IMR-90 (cell line): ENCODE measurements around the gene SCD. TPM values are rescaled to one million over a fixed set of nuclear protein-coding genes. Genes with fewer than 3 reads are reported as not detected.

Source experiments
- ATAC-seq: fragments of 200-7000 bp; cut with Tn5 transposase; 2 replicates; pipeline ENCODE4 v1.9.1; 2020; ENCODE audit warnings: low read depth, mild to moderate bottlenecking, moderate library complexity
- BruUV-seq: library from RNA; stranded (reverse); fragments of 400-500 nt; replicated peaks from 2 replicates; lab custom pipeline; 2021; lab: Mats Ljungman, UMichigan
- CTCF ChIA-PET: fragments of 300-600 bp; formaldehyde crosslinking; extraction: SDS; loops from one replicate; lab custom pipeline; 2021; ENCODE audit warnings: antibody characterized with exemption; lab: Yijun Ruan, JAX
- POLR2A ChIA-PET: fragments of 300-600 bp; sonication (Branson Sonifier 250); formaldehyde crosslinking; loops from one replicate; lab custom pipeline; 2022; ENCODE audit warnings: antibody characterized with exemption; ENCODE audit not compliant: unreplicated experiment; lab: Charles Lee
- DNase-seq: peaks from one replicate; pipeline ENCODE4 v3.0.0; 2013
- H2AFZ ChIP-seq: replicated peaks from 2 replicates; pipeline ENCODE3; 2013; ENCODE audit warnings: low read length, mild to moderate bottlenecking; ENCODE audit not compliant: poor library complexity
- H2AK5ac ChIP-seq: 2 replicates; pipeline ENCODE4 v1.6.1; 2013; ENCODE audit warnings: low read depth, low read length, inconsistent platforms
- H2AK9ac ChIP-seq: replicated peaks from 2 replicates; pipeline ENCODE3; 2013; ENCODE audit warnings: mild to moderate bottlenecking, low read depth, low read length, moderate library complexity; ENCODE audit not compliant: poor library complexity
- H2BK120ac ChIP-seq: 2 replicates; pipeline ENCODE4 v1.6.1; 2013; ENCODE audit warnings: low read depth, low read length, inconsistent platforms
- H2BK15ac ChIP-seq: 3 replicates; pipeline ENCODE4 v1.6.1; 2013; ENCODE audit warnings: low read depth, low read length, inconsistent platforms
- H2BK20ac ChIP-seq: 2 replicates; pipeline ENCODE4 v1.6.1; 2013; ENCODE audit warnings: low read depth, mild to moderate bottlenecking, inconsistent platforms, low read length, moderate library complexity
- H2BK5ac ChIP-seq: 2 replicates; pipeline ENCODE4 v1.6.1; 2013; ENCODE audit warnings: mild to moderate bottlenecking, low read depth, low read length, inconsistent platforms; ENCODE audit not compliant: poor library complexity, severe bottlenecking
- H3K14ac ChIP-seq: replicated peaks from 2 replicates; pipeline ENCODE4 v1.6.1; 2013; ENCODE audit warnings: low read depth, low read length, inconsistent platforms
- H3K18ac ChIP-seq: 2 replicates; pipeline ENCODE4 v1.6.1; 2013; ENCODE audit warnings: low read depth, low read length, control low read depth
- H3K23ac ChIP-seq: 2 replicates; pipeline ENCODE4 v1.6.1; 2013; ENCODE audit warnings: low read depth, low read length, inconsistent platforms
- H3K27ac ChIP-seq: 2 replicates; pipeline ENCODE4 v1.5.1; 2013; ENCODE audit warnings: mild to moderate bottlenecking, control low read depth, low read length; ENCODE audit not compliant: insufficient read depth
- H3K27me3 ChIP-seq: 2 replicates; pipeline ENCODE4 v1.6.1; 2013; ENCODE audit warnings: low read length; ENCODE audit not compliant: control insufficient read depth, insufficient read depth
- H3K36me3 ChIP-seq: 2 replicates; pipeline ENCODE4 v1.6.1; 2013; ENCODE audit warnings: low read length, mixed read lengths; ENCODE audit not compliant: control insufficient read depth, insufficient read depth
- H3K4ac ChIP-seq: 2 replicates; pipeline ENCODE4 v1.6.1; 2013; ENCODE audit warnings: low read depth, low read length, inconsistent platforms
- H3K4me1 ChIP-seq: 2 replicates; pipeline ENCODE4 v1.6.1; 2013; ENCODE audit warnings: low read length, mixed read lengths; ENCODE audit not compliant: control insufficient read depth, insufficient read depth
- H3K4me2 ChIP-seq: 2 replicates; pipeline ENCODE4 v1.6.1; 2013; ENCODE audit warnings: low read depth, mild to moderate bottlenecking, control low read depth, low read length, moderate library complexity
- H3K4me3 ChIP-seq: 2 replicates; pipeline ENCODE4 v1.5.1; 2013; ENCODE audit warnings: low read depth, mild to moderate bottlenecking, control low read depth, low read length, moderate library complexity; ENCODE audit not compliant: insufficient read depth
- H3K56ac ChIP-seq: 2 replicates; pipeline ENCODE4 v1.6.1; 2013; ENCODE audit warnings: low read length, inconsistent platforms; ENCODE audit not compliant: insufficient read depth; ENCODE audit errors: extremely low read depth
- H3K79me1 ChIP-seq, 2 experiments: 2 replicates each; pipeline ENCODE4 v1.6.1; 2013; ENCODE audit warnings: low read length in 2 of 2, inconsistent platforms in 1 of 2, low read depth in 1 of 2
- H3K9ac ChIP-seq: 2 replicates; pipeline ENCODE4 v1.6.1; 2013; ENCODE audit warnings: low read depth, low read length, control low read depth
- H3K9me1 ChIP-seq: 2 replicates; pipeline ENCODE4 v1.6.1; 2013; ENCODE audit warnings: low read length, inconsistent platforms; ENCODE audit not compliant: insufficient read depth
- H3K9me3 ChIP-seq: 2 replicates; pipeline ENCODE4 v1.6.1; 2013; ENCODE audit warnings: low read length; ENCODE audit not compliant: control insufficient read depth, insufficient read depth
- H4K20me1 ChIP-seq: 2 replicates; pipeline ENCODE4 v1.6.1; 2013; ENCODE audit warnings: low read length, inconsistent platforms; ENCODE audit not compliant: insufficient read depth
- H4K5ac ChIP-seq: 2 replicates; pipeline ENCODE4 v1.6.1; 2013; ENCODE audit warnings: mild to moderate bottlenecking, low read depth, low read length, control low read depth
- H4K8ac ChIP-seq, 2 experiments: 2 replicates each; pipeline ENCODE4 v1.6.1; 2013; ENCODE audit warnings: low read depth in 2 of 2, low read length in 2 of 2, control low read depth in 1 of 2, inconsistent platforms in 1 of 2
- H4K91ac ChIP-seq: 2 replicates; pipeline ENCODE4 v1.6.1; 2013; ENCODE audit warnings: low read depth, low read length, inconsistent platforms; ENCODE audit not compliant: insufficient read depth
- CEBPB ChIP-seq: IDR thresholded peaks from 2 replicates; pipeline ENCODE4 v1.6.1; 2012; ENCODE audit warnings: low read depth, low read length, improper control_type of control experiment
- CHD1 ChIP-seq: IDR thresholded peaks from 2 replicates; pipeline ENCODE4 v1.6.1; 2012; ENCODE audit warnings: low read depth, low read length, improper control_type of control experiment
- MAFK ChIP-seq: IDR thresholded peaks from 2 replicates; pipeline ENCODE4 v1.6.1; 2012; ENCODE audit warnings: low read depth, low read length, improper control_type of control experiment
- MAZ ChIP-seq: IDR thresholded peaks from 2 replicates; pipeline ENCODE4 v1.6.1; 2012; ENCODE audit warnings: low read depth, mild to moderate bottlenecking, low read length, improper control_type of control experiment, moderate library complexity, borderline replicate concordance
- MXI1 ChIP-seq: IDR thresholded peaks from 2 replicates; pipeline ENCODE4 v1.6.1; 2012; ENCODE audit warnings: low read depth, mild to moderate bottlenecking, low read length, moderate library complexity, borderline replicate concordance
- POLR2A ChIP-seq: IDR thresholded peaks from 2 replicates; pipeline ENCODE4 v1.6.1; 2012; ENCODE audit warnings: mild to moderate bottlenecking, low read depth, low read length
- RCOR1 ChIP-seq: IDR thresholded peaks from 2 replicates; pipeline ENCODE4 v1.6.1; 2012; ENCODE audit warnings: mild to moderate bottlenecking, low read length, improper control_type of control experiment; ENCODE audit not compliant: insufficient replicate concordance
- RFX5 ChIP-seq: IDR thresholded peaks from 2 replicates; pipeline ENCODE4 v1.8.0; 2012; ENCODE audit warnings: low read depth, mild to moderate bottlenecking, low read length, moderate library complexity
- WGBS, 2 experiments: methylation state at CpG; one replicate each; pipeline versions ENCODE4 v1.1.5 to v1.1.7; 2013; ENCODE audit warnings: missing lambda C conversion rate in 2 of 2; ENCODE audit not compliant: insufficient read length in 1 of 2; ENCODE audit errors: extremely low coverage in 2 of 2; 5-methylcytosine and 5-hydroxymethylcytosine counted together
- dilution Hi-C: fragments of 300-500 bp; cut with HindIII; formaldehyde crosslinking; loops from one replicate; pipeline ENCODE4 v1.14.3; 2018; ENCODE audit warnings: low sequenced_read_pairs; ENCODE audit not compliant: unreplicated experiment
- in situ Hi-C: fragments of 300-500 bp; cut with MboI; formaldehyde crosslinking; loops from 3 replicates; pipeline ENCODE4 v1.14.3; 2019; ENCODE audit warnings: low sequenced_read_pairs, inconsistent platforms, mixed read lengths
- intact Hi-C: fragments of 100-400 bp; cut with micrococcal nuclease; formaldehyde crosslinking; loops from 2 replicates; pipeline ENCODE4 v1.10.0; 2022
- polyA plus RNA-seq, 3 experiments: library from polyadenylated mRNA; depleted of rRNA; stranded (reverse); fragments of >200 nt; gene quantifications; 2 replicates each; pipeline ENCODE4 v1.2.3, GENCODE V29; 2012; ENCODE audit warnings: low replicate concordance in 1 of 3
- total RNA-seq: library from RNA; depleted of rRNA; stranded (reverse); fragments of >200 nt; gene quantifications from 2 replicates; pipeline ENCODE4 v1.2.3, GENCODE V29; 2012
- TF ChIP-seq, protein P1 (sequence below): conservative IDR thresholded peaks from 2 replicates; pipeline ENCODE4 v1.5.1; 2012; ENCODE audit warnings: mild to moderate bottlenecking, low read depth, low read length, improper control_type of control experiment
- TF ChIP-seq, protein P2 (sequence below): fragments of 150-350 bp; IDR thresholded peaks from 2 replicates; pipeline ENCODE4 v1.6.1; 2016; ENCODE audit warnings: low read depth, mild to moderate bottlenecking, low read length, moderate library complexity, borderline replicate concordance
- TF ChIP-seq, protein P3 (sequence below): fragments of 150-350 bp; IDR thresholded peaks from 2 replicates; pipeline ENCODE4 v1.6.1; 2017; ENCODE audit warnings: mild to moderate bottlenecking, antibody characterized with exemption, low read length, low read depth

SCD gene
- total and polyA plus RNA-seq, 2 of the 4 experiments (the other 2 are of a cell fraction), result 50.7 to 65.1 TPM

DNA sequence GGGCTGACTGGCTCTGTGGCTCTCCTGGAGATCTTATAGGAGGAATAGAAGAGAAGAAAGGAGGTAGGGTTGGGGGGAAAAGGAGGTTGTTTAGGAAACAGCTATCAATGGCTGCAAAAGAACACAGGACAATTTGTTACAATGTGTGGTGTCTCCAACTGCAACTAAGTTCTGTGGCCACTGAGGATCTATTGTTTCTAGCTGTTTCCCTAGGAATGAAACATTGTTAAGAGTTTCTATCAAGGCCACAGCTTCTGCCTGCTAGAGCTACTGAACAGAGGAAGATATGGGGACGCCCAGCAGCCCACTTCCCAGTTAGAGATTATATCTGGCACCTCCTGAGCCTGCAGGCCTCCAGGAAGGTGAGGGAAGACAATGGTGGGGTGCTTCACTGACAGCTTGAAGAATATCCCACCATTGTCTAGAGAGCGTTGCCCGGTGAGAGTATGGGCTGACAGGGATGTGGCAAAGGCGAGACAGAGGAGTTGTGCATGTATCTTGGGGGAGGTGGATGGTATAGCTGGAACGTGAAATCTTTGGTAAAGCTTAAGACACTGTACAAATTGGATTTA is 4.0 kb downstream of the SCD start:
- WGBS, 2 experiments, result 95% methylated on average over 4 of the region's 5 CpGs; no CpG with 5 or more reads in 1 of the 2 experiments
- H2AK5ac ChIP-seq, result no peak overlapping the region
- no peak overlapping the region for H4K91ac ChIP-seq
- no peaks in the 10 kb centered on the region for H3K27me3 ChIP-seq
- DNase-seq, result no peak
- H3K9ac ChIP-seq, result no peak overlapping the region
- no peak overlapping the region for H2AK9ac ChIP-seq
- no peak overlapping the region for H3K4ac ChIP-seq
- TF ChIP-seq, protein P1, sequence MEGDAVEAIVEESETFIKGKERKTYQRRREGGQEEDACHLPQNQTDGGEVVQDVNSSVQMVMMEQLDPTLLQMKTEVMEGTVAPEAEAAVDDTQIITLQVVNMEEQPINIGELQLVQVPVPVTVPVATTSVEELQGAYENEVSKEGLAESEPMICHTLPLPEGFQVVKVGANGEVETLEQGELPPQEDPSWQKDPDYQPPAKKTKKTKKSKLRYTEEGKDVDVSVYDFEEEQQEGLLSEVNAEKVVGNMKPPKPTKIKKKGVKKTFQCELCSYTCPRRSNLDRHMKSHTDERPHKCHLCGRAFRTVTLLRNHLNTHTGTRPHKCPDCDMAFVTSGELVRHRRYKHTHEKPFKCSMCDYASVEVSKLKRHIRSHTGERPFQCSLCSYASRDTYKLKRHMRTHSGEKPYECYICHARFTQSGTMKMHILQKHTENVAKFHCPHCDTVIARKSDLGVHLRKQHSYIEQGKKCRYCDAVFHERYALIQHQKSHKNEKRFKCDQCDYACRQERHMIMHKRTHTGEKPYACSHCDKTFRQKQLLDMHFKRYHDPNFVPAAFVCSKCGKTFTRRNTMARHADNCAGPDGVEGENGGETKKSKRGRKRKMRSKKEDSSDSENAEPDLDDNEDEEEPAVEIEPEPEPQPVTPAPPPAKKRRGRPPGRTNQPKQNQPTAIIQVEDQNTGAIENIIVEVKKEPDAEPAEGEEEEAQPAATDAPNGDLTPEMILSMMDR, result no peak
- TF ChIP-seq RCOR1, result no peak
- TF ChIP-seq MAZ, result no peak
- TF ChIP-seq RFX5, result no peak
- no peak for TF ChIP-seq MXI1
- TF ChIP-seq CEBPB, result no peak
- TF ChIP-seq MAFK, result no peak
- TF ChIP-seq, protein P2, sequence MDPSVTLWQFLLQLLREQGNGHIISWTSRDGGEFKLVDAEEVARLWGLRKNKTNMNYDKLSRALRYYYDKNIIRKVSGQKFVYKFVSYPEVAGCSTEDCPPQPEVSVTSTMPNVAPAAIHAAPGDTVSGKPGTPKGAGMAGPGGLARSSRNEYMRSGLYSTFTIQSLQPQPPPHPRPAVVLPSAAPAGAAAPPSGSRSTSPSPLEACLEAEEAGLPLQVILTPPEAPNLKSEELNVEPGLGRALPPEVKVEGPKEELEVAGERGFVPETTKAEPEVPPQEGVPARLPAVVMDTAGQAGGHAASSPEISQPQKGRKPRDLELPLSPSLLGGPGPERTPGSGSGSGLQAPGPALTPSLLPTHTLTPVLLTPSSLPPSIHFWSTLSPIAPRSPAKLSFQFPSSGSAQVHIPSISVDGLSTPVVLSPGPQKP, result no peak
- TF ChIP-seq, protein P3, sequence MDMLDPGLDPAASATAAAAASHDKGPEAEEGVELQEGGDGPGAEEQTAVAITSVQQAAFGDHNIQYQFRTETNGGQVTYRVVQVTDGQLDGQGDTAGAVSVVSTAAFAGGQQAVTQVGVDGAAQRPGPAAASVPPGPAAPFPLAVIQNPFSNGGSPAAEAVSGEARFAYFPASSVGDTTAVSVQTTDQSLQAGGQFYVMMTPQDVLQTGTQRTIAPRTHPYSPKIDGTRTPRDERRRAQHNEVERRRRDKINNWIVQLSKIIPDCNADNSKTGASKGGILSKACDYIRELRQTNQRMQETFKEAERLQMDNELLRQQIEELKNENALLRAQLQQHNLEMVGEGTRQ, result no peak
- no peak for TF ChIP-seq POLR2A
- no peak for TF ChIP-seq CHD1
- H3K56ac ChIP-seq, result no peak overlapping the region
- no peak overlapping the region for H3K18ac ChIP-seq
- H2BK15ac ChIP-seq, result no peak overlapping the region
- H3K36me3 ChIP-seq, result peaks cover 54% of the 10 kb centered on the region
- peaks cover 9% of the 10 kb centered on the region for H3K9me1 ChIP-seq
- BruUV-seq, result no TSS peak
- POLR2A ChIA-PET, result no interaction called here
- no peak overlapping the region for H3K23ac ChIP-seq
- dilution Hi-C loops (no loop called here), in situ Hi-C loops (no loop called here), intact Hi-C loops (no loop called here)
- H3K27ac ChIP-seq, result no peak overlapping the region
- H2AFZ ChIP-seq, result no peak overlapping the region
- no peak overlapping the region for H4K8ac ChIP-seq
- H3K14ac ChIP-seq, result no peak overlapping the region
- no peak overlapping the region for H3K4me3 ChIP-seq
- peaks cover 43% of the 10 kb centered on the region; the same call in 1 of the 2 replicates for H4K20me1 ChIP-seq
- CTCF ChIA-PET, result no interaction called here
- H2BK5ac ChIP-seq, result no peak overlapping the region
- no peak overlapping the region for H3K4me2 ChIP-seq
- ATAC-seq, result no peak
- peaks cover 9% of the 10 kb centered on the region for H3K4me1 ChIP-seq
- H3K79me1 ChIP-seq, result peaks cover 12 to 61% of the 10 kb centered on the region in 2 experiments
- no peaks in the 10 kb centered on the region for H3K9me3 ChIP-seq
- no peak overlapping the region for H2BK20ac ChIP-seq
- H2BK120ac ChIP-seq, result no peak overlapping the region
- H4K5ac ChIP-seq, result no peak overlapping the region
